Measurements from ENCODE around the gene ZBTB43. TPM values are rescaled to one million over a fixed set of nuclear protein-coding genes. Genes with fewer than 3 reads are reported as not detected.

ZBTB43 gene
- total and polyA plus RNA-seq, 4 donors, result 4.6 to 64.3 (median 14.5) TPM

DNA sequence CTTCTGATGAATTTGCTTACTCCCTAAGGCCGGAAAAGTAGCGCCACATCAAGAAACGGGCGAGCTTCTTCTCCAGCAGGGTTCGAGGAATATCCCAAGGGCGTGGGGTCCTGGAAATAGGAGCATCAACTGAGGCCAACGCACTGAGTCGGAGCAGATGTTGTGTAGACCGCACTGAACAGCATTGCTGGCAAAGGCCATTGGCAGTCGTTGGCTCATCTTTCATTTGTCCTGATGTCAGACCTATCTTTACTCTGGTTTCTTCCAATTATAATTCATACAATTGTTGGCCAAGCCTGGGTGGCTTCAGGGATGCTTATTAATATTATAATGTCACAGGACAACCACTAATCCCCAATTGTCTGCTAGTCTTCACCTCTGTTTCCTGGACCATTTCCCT, 82.1 kb downstream of the ZBTB43 start:
- no peak for DNase-seq
- no peak for ATAC-seq (ENCODE audit: insufficient read depth, low FRiP score)
- 86 to 96% methylated on average over 10 of the region's 10 CpGs for WGBS, 2 donors

More for the DNA sequence above, 82.1 kb downstream of the ZBTB43 start:
- Histone ChIP-seq H3K27me3 (ENCODE audit: control insufficient read depth in 3 of 3, insufficient read depth in 3 of 3, low read length in 2 of 3) (no peaks in the 10 kb centered on the region), H3K9me3 (ENCODE audit: control insufficient read depth in 4 of 4, insufficient read depth in 3 of 4, low read length in 3 of 4) (no peaks in the 10 kb centered on the region), H3K4me1 (ENCODE audit: control insufficient read depth in 5 of 5, insufficient read depth in 5 of 5, low read length in 5 of 5) (peaks cover 0 to 12% (median 4%) of the 10 kb centered on the region in 5 donors), H3K27ac (ENCODE audit: low read depth in 1 of 2, low read length in 1 of 2) (no peak overlapping the region), H3K9ac (ENCODE audit: insufficient read depth in 1 of 2, low read length in 2 of 2) (no peak overlapping the region), H3K36me3 (ENCODE audit: control insufficient read depth in 4 of 4, insufficient read depth in 4 of 4, low read length in 4 of 4) (peaks cover 0 to 4% (median 3%) of the 10 kb centered on the region in 4 donors), H3K4me3 (no peak overlapping the region)
- TF ChIP-seq, protein P1, sequence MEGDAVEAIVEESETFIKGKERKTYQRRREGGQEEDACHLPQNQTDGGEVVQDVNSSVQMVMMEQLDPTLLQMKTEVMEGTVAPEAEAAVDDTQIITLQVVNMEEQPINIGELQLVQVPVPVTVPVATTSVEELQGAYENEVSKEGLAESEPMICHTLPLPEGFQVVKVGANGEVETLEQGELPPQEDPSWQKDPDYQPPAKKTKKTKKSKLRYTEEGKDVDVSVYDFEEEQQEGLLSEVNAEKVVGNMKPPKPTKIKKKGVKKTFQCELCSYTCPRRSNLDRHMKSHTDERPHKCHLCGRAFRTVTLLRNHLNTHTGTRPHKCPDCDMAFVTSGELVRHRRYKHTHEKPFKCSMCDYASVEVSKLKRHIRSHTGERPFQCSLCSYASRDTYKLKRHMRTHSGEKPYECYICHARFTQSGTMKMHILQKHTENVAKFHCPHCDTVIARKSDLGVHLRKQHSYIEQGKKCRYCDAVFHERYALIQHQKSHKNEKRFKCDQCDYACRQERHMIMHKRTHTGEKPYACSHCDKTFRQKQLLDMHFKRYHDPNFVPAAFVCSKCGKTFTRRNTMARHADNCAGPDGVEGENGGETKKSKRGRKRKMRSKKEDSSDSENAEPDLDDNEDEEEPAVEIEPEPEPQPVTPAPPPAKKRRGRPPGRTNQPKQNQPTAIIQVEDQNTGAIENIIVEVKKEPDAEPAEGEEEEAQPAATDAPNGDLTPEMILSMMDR (IDR thresholded peaks at IDR 0.05; ENCODE audit: control extremely low read depth, extremely low read depth), result no peak

Other genes with a start within 250 kb of the ZBTB43 start
- under 1 TPM; 0.14 to 0.77 TPM for gene LMX1B, start 191.1 kb upstream of the ZBTB43 start, total RNA-seq
- gene LMX1B, start 191.1 kb upstream of the ZBTB43 start, polyA plus RNA-seq, result under 1 TPM; under 0.01 to 0.06 TPM
- gene ZBTB34, start 55.6 kb downstream of the ZBTB43 start, total RNA-seq, result 10 to 100 TPM; 10.3 to 35.6 TPM
- 1 to 10 TPM; 3.2 to 5.1 TPM for gene ZBTB34, start 55.6 kb downstream of the ZBTB43 start, polyA plus RNA-seq
- 10 to 100 TPM; 17.8 to 30.3 TPM for gene RALGPS1, start 109.7 kb downstream of the ZBTB43 start, total RNA-seq
- gene RALGPS1, start 109.7 kb downstream of the ZBTB43 start, polyA plus RNA-seq, result 1 to 10 TPM; 3.5 to 5.9 TPM